Measurements from ENCODE around the gene VWA5A.

Gene VWA5A

DNA sequence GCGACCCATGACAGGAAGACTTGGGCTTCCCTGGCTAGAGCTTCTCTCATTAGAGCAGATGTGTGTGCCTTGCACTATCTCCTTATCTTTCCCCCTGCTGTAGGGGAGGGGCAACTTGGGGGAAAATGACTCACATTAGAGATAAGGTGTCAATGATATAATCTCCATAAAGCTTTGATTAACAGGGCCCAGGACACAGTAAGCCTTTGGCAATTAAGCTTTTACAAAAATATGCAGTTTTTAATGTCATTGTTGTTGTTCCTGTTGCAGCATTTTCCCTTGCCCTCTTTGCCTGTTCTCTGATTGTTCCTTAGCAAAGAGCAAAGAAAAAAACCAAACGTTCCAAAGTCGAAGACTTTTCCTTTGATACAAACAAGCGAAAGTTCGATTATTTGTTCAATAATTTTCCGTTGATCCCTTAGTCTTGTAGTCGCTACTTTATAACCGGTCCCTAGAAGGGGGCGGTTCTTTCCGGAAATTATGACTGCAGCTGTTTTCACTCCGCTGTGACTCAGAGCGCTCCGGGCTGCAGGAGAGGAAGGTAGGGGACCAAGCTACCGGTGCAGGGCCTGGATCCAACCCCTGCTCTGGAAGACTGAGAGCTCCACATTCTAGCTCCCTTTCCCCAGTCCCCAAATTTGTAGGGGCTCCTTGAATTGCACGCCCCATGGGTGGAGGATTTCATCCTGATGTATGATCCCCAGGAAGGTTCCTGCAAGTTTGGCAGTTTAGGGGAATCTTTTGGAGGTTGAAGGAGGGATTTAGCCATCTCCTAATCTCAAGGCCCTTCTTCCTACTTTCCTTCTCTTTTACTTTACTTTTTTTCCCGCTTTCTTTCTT lies at the start of gene VWA5A:
VWA5A (plus strand) TSS at position 509 of the 840 bp plus-strand sequence. CDS start 2,062 bp downstream, outside the sequence.
- peak; percentile 54 for DNase-seq

DNA sequence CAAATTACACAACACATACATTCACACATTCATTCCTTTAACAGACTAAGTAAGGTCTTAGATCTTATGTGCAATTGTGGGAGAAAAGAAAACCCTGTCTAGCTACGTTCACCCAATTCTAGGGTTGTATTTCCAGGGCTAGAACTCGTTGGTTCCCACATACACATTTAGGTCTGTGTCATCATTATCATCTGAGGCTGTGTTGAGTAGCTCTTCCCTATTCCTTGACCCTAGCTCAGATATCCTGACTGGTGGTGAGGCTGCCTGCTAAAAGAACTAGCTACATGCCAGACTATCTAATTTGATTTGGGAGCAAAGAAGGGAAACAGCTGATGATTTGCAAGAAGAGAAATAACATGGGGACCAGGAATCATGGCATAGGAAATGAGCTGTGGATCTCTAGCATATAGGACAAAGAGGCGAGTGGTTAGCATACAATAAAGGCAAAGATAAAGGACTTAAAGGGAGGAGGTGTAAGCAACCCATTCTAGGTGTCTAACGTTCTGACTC lies 46.6 kb upstream of the VWA5A start:
- DNase-seq, result no peak

- peak; percentile 16 for DNase-seq
These were observed 45.5 kb upstream of the VWA5A start for GRCh38 chr11:124069429-124070401.

DNA sequence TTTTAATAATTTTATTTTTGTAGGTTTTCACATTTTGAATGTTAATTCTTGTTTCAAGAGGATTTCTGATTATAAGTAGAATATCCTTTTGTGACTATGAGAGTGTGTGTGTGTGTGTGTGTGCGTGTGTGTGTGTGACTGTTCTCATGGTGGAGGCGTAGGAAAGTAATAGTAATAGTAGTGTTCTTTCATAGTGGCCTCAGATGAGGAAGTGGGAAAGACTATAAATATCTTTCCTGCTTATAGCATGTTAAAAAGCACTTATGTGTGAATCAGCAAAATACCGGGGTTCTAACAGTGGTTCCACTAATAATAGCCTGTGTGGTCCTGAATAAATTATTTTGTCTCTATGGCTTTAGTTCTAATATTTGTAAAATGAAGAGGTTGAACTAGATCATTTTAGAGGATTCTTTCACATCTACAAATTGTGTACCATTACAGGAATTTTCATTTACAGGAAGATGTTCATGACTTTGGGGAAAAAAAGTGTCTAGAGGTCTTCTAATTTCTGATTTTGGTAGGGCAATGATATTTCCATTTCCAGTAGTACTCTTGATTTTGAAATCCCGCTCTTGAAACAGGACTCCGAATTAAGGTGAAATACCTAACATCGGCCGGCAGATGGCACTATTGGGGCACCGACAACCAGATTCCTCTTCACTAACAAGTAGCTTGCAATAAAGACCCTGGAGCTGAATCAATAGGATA lies 44.2 kb upstream of the VWA5A start:
- DNase-seq, result peak; percentile 59

GRCh38 chr11:124071623-124071948 lies 43.7 kb upstream of the VWA5A start:
- DNase-seq, result no peak

- no peak for DNase-seq
These were observed 43.1 kb upstream of the VWA5A start for GRCh38 chr11:124072147-124072546.

GRCh38 chr11:124074554-124074953 lies 40.7 kb upstream of the VWA5A start:
- no peak for DNase-seq

- DNase-seq, result no peak
These were observed 39.8 kb upstream of the VWA5A start for GRCh38 chr11:124075492-124075840.

DNA sequence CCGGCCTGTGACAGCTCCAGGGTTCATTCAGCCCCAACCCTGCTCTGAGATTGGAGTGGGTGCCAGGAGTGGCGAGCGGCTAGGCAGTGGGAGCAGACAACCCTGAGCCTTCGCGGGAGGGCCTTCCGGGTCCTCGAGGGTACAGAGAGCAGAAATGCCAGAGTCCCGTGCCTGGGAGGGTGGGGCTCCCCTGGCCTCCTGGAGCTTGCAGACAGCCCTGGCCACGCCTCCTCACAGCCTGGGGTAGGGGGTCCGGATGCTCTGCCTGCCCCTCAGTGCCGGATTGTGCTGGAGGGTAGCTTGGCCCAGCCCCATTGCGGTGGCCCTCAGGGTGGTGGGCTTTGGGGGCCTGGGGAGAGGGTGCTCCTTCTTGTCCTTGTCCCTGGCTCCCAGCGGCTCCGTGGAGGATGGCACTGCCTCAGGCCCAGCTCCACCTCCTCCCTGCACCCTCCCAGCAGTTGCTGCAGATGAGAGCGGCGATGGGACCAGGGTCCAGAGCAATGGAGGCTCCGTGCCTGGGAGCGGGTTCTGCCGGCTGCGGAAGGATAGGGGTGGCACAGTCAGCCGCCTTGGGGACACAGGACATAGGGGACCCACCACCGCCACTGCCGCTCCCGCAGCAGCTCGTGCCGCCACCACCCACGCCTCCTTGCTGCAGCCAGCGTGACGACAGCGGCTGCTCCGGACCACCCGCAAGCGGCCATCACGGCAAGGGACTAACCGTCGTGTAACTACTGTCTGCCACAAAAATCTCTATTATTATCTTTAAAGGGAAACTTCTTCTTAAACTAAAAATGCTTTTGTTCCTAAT lies 39.2 kb upstream of the VWA5A start:
- DNase-seq, result no peak

- DNase-seq, result no peak
These were observed 38.0 kb upstream of the VWA5A start for GRCh38 chr11:124077266-124077665.

DNA sequence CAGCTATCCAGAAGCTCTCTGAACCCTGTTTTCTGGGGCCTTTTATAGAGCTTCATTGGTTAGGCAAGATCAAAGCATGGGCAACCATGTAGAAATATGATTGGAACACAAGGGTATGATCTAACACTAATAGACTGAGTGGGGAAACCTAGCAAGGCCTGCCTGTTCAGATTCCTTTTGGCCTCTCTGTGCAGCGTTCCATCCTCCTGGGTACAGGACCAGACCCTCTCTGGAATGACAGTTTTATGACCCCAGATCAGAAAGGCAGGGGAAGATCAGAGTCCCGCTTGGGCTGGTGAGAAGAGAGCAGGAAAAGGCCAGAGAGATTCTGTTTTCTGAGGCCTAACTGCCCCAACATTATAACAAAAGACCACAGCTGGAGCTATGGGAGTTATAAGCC lies 36.7 kb upstream of the VWA5A start:
- no peak for DNase-seq

- no peak for DNase-seq
These were observed 35.5 kb upstream of the VWA5A start for GRCh38 chr11:124079631-124080326.

- DNase-seq, result no peak
These were observed 34.8 kb upstream of the VWA5A start for GRCh38 chr11:124080327-124081001.

GRCh38 chr11:124081483-124081882 lies 33.8 kb upstream of the VWA5A start:
- no peak for DNase-seq

DNA sequence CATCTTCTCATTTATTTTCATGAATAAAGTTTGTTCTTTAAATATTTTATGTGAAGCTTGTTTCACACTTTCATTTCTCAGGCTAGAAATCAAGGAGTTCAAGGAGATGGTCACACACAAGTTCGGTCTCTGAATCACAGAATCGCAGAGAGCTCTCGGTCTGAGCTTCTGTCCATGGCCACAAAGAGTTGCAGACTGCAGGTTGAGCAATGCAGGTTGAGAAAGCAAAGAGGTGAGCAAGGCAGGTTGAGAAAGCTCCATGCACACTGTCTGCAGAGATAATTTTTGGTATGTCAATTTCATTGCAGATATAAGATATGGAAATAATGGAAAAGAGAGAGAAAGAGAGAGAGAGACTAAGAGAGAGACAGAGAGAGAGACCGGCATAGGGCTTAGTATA lies 32.9 kb upstream of the VWA5A start:
- DNase-seq, result no peak

DNA sequence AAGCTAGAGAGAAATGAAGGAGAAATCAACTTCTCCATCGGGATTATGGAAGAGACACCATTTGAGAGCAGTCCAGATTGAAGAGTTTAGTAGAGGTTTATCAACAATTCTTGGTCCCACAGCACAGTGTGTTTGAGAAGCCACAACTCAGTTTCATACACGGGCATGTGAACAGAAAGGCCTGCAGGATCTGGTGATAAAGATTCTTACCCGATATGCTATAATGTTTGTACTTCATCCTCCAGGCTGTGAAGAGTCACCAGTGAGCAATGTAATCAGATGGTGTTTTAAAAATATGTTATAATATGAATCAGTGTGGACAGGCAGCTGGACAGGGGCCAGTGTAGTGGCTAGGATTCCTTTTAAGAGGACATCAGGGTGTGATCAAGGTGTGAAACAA lies 29.7 kb upstream of the VWA5A start:
- no peak for DNase-seq

DNA sequence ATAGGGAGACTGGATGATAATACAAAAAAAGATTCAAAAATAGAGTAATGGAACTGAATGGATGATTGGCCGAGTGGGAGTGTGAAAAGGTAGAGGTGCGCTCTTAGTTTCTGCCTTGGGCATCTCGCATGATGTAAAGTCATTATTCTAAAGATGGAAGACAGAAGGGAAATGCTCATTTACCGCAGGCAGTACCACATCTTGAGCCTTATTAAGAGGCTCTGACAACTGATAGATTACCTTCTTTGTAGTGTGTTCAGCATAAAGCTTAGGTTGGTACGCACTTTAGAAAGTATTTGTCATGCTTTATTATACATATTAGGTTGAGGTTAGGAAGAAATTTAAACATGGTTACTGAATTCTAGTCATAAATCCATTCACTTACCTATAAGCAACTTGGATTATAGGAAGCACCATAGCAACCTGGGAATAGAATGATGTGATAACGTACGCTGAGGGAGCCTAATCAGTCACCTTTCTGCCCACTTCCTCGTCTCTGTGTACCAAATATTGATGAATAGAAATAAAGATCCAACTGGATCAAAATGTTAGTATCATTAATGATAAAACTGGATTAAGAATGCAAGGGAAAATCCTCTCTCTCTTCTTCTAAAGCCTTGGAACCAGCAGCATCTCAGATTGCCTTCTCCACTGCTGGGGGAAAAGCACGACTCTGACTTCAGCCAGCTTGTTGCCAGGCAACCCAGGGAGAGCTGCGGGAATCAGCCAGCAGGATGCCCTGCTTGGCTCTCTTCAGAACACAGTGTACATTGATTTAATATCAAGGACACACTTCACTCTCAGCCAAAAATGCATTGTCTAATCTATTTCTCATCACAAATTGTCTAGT lies 29.0 kb upstream of the VWA5A start:
- DNase-seq, result no peak

DNA sequence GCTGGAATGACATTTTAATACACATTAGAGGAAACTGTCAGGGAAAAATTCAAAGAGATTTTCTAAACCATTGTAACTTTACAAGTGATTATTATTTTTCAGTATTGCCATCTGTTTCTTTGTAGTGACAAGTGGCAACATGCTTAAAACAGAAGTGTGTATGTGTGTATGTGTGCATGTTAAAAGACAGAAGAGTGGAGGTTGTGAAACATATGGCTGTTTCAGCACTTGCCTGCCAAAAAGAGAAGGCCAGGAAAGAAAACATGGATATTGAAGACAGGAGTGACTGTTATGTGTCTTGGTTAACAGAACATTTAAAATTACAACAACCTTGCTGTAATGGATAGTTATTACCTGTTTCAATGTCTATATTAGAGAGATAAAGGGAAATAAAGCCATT lies 24.3 kb upstream of the VWA5A start:
- DNase-seq, result no peak

DNA sequence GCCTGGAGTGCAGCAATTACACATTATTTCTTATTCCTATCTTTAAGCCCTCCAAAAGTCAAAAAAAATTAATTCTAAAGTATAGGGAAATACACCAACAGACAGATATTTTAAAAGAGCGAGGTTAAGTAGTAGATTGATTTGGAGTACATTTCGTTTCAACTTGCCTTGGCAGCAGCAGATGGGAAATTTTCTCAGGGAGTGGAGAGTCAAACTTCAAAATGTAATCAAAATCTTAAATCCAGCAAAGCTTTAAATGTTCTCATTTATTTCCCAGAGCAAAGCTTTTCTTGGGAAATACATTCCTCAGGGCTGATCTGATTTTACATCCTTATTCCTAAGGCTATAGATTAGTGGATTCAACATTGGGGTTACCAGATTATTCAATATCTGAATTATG lies 21.9 kb upstream of the VWA5A start:
- no peak for DNase-seq

- no peak for DNase-seq
These were observed 20.5 kb upstream of the VWA5A start for GRCh38 chr11:124094731-124095130.
